HuH-7 (cell line): ENCODE results near the gene ZNF30.
"Not testable (repeated sequence)": the region's sequence is repeated elsewhere in the genome, so short reads cannot be mapped to it uniquely, and the experiment has no call there.

Experiments
- DNase-seq: peaks from one replicate; pipeline ENCODE4 v3.0.0; 2011; ENCODE audit warnings: low spot score

ZNF30 gene

DNA sequence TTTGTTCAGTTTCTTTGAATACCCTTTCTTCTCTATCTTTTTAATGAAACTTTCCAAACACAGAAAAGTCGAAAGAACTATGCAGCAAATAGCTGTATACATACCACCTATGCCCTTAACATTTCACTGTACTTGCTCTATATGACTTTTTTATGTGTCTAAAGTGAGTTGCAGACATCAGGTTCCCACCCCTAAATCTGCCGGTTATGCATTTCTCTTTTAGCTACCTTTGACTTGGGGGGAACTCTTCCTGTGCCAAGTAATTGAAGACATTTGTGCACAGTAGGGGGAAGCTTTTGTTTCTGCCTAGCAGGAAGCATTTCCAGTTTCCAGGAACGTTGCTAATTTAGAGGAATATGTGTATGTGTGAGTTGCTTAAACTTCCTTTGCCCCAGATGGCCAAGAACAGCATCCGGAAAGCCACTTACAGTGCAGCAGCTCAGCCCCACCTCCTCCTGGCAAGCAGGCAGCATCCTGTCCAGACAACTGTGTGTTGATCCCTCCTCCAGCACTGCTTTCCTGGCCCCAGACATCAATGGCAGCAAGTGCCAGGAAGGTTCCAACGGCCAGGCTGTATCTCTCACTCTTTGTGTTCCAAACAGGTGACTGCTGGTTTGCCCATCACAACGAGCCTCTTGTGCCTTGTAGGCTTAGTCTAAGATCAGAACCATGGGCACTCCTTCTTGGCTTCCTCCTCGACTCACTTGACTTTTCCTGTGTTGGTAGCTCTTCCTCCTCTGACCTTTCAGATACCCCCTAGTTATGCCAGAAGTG lies 58.7 kb downstream of the ZNF30 start:
- DNase-seq: no peak

DNA sequence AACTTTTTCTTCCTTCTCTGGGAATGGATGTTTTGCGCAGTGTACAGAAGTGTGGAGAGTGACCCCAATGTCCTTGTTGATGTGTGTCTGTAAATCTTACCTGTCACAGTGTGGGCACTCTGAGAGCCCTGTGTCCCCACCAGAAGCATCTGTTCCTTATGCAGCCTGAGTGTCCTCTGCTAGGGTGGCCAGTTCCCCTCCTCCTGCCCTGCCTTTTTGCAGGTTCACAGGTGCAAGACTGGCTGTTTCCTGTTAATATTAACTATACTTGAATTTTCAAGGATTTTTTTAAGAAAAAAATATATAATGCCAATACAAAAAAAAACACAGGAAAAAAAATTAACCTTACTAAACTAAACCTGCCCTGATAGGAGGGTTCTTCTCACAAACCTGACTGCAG lies 61.4 kb downstream of the ZNF30 start:
- no peak for DNase-seq

DNA sequence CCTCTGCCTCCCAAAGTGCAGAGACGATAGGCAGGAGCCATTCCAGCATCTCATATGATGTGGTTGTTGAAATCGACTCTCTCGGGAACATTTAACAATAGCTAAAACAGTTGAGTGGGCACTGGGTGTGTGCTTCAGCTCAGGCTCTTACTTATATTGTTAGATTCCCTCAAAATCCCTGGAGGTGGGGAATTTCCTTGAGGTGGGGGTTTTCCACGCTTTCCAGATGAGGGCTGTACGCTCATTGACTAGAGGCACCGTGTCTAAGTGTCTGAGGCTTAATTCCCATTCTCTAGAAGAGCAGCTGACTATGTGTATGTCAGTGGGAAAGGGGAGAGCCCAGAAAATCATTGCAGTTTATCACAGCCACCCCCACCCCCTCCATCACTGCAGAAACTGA lies 62.6 kb downstream of the ZNF30 start:
- DNase-seq: no peak

DNA sequence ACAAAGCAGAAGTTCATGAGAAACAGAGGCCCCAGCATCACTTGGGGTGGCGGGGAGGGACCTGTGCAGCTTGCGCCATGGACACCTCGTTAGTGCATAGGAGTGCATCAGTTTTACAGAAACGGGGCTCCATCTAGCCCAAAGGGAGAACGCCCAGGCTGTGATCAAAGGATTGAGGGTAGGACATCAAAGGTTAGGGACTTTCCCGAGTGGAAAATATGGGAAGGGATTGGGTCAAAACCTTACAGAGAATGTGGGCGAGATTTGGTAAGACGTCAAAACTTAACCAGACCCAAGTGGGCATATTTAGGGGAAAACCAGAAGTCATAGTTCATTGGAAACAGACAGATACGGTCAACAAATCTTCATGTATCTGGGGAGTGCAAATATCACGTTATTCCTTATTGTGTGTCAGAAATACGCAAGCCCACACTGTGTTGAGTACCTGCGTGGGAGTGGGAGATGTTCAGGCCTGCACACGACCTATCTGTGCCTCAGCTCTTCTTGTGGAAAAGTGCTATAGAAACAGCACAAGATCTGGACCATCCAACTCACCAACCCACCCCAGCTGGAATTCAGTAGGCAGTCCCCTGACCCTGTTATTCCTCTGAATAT lies 64.0 kb downstream of the ZNF30 start:
- no peak for DNase-seq

DNA sequence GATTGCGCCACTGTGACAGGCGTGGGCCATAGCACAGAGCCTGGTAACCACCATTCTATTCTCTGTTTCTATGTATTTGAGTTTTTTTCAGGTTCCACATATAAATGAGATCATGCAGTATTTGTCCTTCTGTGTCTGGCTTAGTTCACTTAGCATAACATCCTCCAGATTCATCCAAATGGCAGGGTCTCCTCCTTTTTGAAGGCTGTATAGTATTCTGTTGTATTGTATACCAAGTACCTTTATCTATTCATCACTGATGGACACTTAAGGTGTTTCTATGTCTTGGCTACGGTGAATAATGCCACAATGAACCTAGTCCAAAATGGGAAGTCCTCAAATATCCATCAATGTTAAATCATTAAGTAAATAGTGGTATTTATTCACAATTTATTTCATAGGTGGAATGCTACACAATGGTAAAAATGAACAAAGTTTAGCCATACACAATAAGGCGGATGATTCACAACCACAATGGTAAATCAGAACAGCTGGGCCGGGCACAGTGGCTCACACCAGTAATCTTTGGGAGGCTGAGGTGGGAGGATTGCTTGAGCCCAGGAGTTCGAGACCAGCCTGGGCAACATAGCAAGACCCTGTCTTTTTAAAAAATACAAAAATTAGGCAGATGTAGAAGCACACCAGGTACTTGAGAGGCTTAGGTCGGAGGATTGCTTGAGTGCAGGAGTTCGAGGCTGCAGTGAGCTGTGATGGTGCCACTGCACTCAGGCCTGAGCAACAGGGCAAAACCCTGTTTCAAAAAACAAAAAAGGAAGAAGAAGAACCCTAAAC lies 65.0 kb downstream of the ZNF30 start:
- DNase-seq: no peak

DNA sequence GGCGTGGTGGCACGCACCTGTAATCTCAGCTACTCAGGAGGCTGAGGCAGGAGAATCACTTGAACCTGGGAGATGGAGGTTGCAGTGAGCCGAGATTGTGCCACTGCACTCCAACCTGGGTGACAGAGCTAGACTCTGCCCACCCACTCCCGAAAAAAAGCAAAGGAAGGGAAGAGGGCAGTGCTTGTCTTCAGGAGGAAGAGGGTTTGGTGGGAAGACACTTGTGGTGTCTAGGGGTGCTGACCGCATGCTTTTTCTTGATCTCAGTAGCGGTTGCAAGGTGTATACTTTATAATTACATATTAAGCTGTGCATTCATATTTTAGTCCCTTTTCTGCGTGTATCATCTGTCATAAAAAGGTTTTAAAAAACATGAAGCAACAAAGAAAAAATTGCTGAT lies 65.9 kb downstream of the ZNF30 start:
- DNase-seq: not testable (repeated sequence)

DNA sequence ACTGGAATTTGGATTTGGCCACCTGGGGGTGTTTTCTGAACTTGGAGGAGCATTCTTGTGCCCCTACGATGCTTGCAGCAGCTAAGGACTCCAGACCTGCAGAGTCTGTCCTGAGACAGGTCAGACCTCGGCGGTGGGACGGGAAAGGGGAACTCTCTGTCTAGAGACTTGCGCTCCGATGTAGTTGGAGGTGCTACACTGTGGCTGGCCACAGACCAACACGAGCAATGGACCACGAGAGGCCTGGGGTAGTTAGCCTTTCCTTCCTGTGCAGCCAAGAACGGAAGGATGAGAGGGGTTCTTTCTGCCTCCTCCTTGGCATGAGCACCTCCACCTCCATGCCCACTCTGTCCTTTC lies 67.6 kb downstream of the ZNF30 start:
- no peak for DNase-seq
